IMR-90 (cell line): ENCODE measurements around the gene ACTL9. TPM values are rescaled to one million over a fixed set of nuclear protein-coding genes. Genes with fewer than 3 reads are reported as not detected.

Source experiments
- ATAC-seq: fragments of 200-7000 bp; cut with Tn5 transposase; 2 replicates; pipeline ENCODE4 v1.9.1; 2020; ENCODE audit warnings: low read depth, mild to moderate bottlenecking, moderate library complexity
- BruUV-seq: library from RNA; stranded (reverse); fragments of 400-500 nt; replicated peaks from 2 replicates; lab custom pipeline; 2021; lab: Mats Ljungman, UMichigan
- CTCF ChIA-PET: fragments of 300-600 bp; formaldehyde crosslinking; extraction: SDS; loops from one replicate; lab custom pipeline; 2021; ENCODE audit warnings: antibody characterized with exemption; lab: Yijun Ruan, JAX
- POLR2A ChIA-PET: fragments of 300-600 bp; sonication (Branson Sonifier 250); formaldehyde crosslinking; loops from one replicate; lab custom pipeline; 2022; ENCODE audit warnings: antibody characterized with exemption; ENCODE audit not compliant: unreplicated experiment; lab: Charles Lee
- DNase-seq: peaks from one replicate; pipeline ENCODE4 v3.0.0; 2013
- H2AFZ ChIP-seq: replicated peaks from 2 replicates; pipeline ENCODE3; 2013; ENCODE audit warnings: low read length, mild to moderate bottlenecking; ENCODE audit not compliant: poor library complexity
- H2AK5ac ChIP-seq: 2 replicates; pipeline ENCODE4 v1.6.1; 2013; ENCODE audit warnings: low read depth, low read length, inconsistent platforms
- H2AK9ac ChIP-seq: replicated peaks from 2 replicates; pipeline ENCODE3; 2013; ENCODE audit warnings: mild to moderate bottlenecking, low read depth, low read length, moderate library complexity; ENCODE audit not compliant: poor library complexity
- H2BK120ac ChIP-seq: 2 replicates; pipeline ENCODE4 v1.6.1; 2013; ENCODE audit warnings: low read depth, low read length, inconsistent platforms
- H2BK15ac ChIP-seq: 3 replicates; pipeline ENCODE4 v1.6.1; 2013; ENCODE audit warnings: low read depth, low read length, inconsistent platforms
- H2BK20ac ChIP-seq: 2 replicates; pipeline ENCODE4 v1.6.1; 2013; ENCODE audit warnings: low read depth, mild to moderate bottlenecking, inconsistent platforms, low read length, moderate library complexity
- H2BK5ac ChIP-seq: 2 replicates; pipeline ENCODE4 v1.6.1; 2013; ENCODE audit warnings: mild to moderate bottlenecking, low read depth, low read length, inconsistent platforms; ENCODE audit not compliant: poor library complexity, severe bottlenecking
- H3K14ac ChIP-seq: replicated peaks from 2 replicates; pipeline ENCODE4 v1.6.1; 2013; ENCODE audit warnings: low read depth, low read length, inconsistent platforms
- H3K18ac ChIP-seq: 2 replicates; pipeline ENCODE4 v1.6.1; 2013; ENCODE audit warnings: low read depth, low read length, control low read depth
- H3K23ac ChIP-seq: 2 replicates; pipeline ENCODE4 v1.6.1; 2013; ENCODE audit warnings: low read depth, low read length, inconsistent platforms
- H3K27ac ChIP-seq: 2 replicates; pipeline ENCODE4 v1.5.1; 2013; ENCODE audit warnings: mild to moderate bottlenecking, control low read depth, low read length; ENCODE audit not compliant: insufficient read depth
- H3K27me3 ChIP-seq: 2 replicates; pipeline ENCODE4 v1.6.1; 2013; ENCODE audit warnings: low read length; ENCODE audit not compliant: control insufficient read depth, insufficient read depth
- H3K36me3 ChIP-seq: 2 replicates; pipeline ENCODE4 v1.6.1; 2013; ENCODE audit warnings: low read length, mixed read lengths; ENCODE audit not compliant: control insufficient read depth, insufficient read depth
- H3K4ac ChIP-seq: 2 replicates; pipeline ENCODE4 v1.6.1; 2013; ENCODE audit warnings: low read depth, low read length, inconsistent platforms
- H3K4me1 ChIP-seq: 2 replicates; pipeline ENCODE4 v1.6.1; 2013; ENCODE audit warnings: low read length, mixed read lengths; ENCODE audit not compliant: control insufficient read depth, insufficient read depth
- H3K4me2 ChIP-seq: 2 replicates; pipeline ENCODE4 v1.6.1; 2013; ENCODE audit warnings: low read depth, mild to moderate bottlenecking, control low read depth, low read length, moderate library complexity
- H3K4me3 ChIP-seq: 2 replicates; pipeline ENCODE4 v1.5.1; 2013; ENCODE audit warnings: low read depth, mild to moderate bottlenecking, control low read depth, low read length, moderate library complexity; ENCODE audit not compliant: insufficient read depth
- H3K56ac ChIP-seq: 2 replicates; pipeline ENCODE4 v1.6.1; 2013; ENCODE audit warnings: low read length, inconsistent platforms; ENCODE audit not compliant: insufficient read depth; ENCODE audit errors: extremely low read depth
- H3K79me1 ChIP-seq, 2 experiments: 2 replicates each; pipeline ENCODE4 v1.6.1; 2013; ENCODE audit warnings: low read length in 2 of 2, inconsistent platforms in 1 of 2, low read depth in 1 of 2
- H3K9ac ChIP-seq: 2 replicates; pipeline ENCODE4 v1.6.1; 2013; ENCODE audit warnings: low read depth, low read length, control low read depth
- H3K9me1 ChIP-seq: 2 replicates; pipeline ENCODE4 v1.6.1; 2013; ENCODE audit warnings: low read length, inconsistent platforms; ENCODE audit not compliant: insufficient read depth
- H3K9me3 ChIP-seq: 2 replicates; pipeline ENCODE4 v1.6.1; 2013; ENCODE audit warnings: low read length; ENCODE audit not compliant: control insufficient read depth, insufficient read depth
- H4K20me1 ChIP-seq: 2 replicates; pipeline ENCODE4 v1.6.1; 2013; ENCODE audit warnings: low read length, inconsistent platforms; ENCODE audit not compliant: insufficient read depth
- H4K5ac ChIP-seq: 2 replicates; pipeline ENCODE4 v1.6.1; 2013; ENCODE audit warnings: mild to moderate bottlenecking, low read depth, low read length, control low read depth
- H4K8ac ChIP-seq, 2 experiments: 2 replicates each; pipeline ENCODE4 v1.6.1; 2013; ENCODE audit warnings: low read depth in 2 of 2, low read length in 2 of 2, control low read depth in 1 of 2, inconsistent platforms in 1 of 2
- H4K91ac ChIP-seq: 2 replicates; pipeline ENCODE4 v1.6.1; 2013; ENCODE audit warnings: low read depth, low read length, inconsistent platforms; ENCODE audit not compliant: insufficient read depth
- CTCF ChIP-seq: conservative IDR thresholded peaks from 2 replicates; pipeline ENCODE4 v1.5.1; 2012; ENCODE audit warnings: mild to moderate bottlenecking, low read depth, low read length, improper control_type of control experiment
- SMC3 ChIP-seq: fragments of 150-350 bp; IDR thresholded peaks from 2 replicates; pipeline ENCODE4 v1.6.1; 2016; ENCODE audit warnings: low read depth, mild to moderate bottlenecking, antibody characterized with exemption, low read length, moderate library complexity
- WGBS, 2 experiments: methylation state at CpG; one replicate each; pipeline versions ENCODE4 v1.1.5 to v1.1.7; 2013; ENCODE audit warnings: missing lambda C conversion rate in 2 of 2; ENCODE audit not compliant: insufficient read length in 1 of 2; ENCODE audit errors: extremely low coverage in 2 of 2; 5-methylcytosine and 5-hydroxymethylcytosine counted together
- dilution Hi-C: fragments of 300-500 bp; cut with HindIII; formaldehyde crosslinking; loops from one replicate; pipeline ENCODE4 v1.14.3; 2018; ENCODE audit warnings: low sequenced_read_pairs; ENCODE audit not compliant: unreplicated experiment
- in situ Hi-C: fragments of 300-500 bp; cut with MboI; formaldehyde crosslinking; loops from 3 replicates; pipeline ENCODE4 v1.14.3; 2019; ENCODE audit warnings: low sequenced_read_pairs, inconsistent platforms, mixed read lengths
- intact Hi-C: fragments of 100-400 bp; cut with micrococcal nuclease; formaldehyde crosslinking; loops from 2 replicates; pipeline ENCODE4 v1.10.0; 2022
- polyA plus RNA-seq, 3 experiments: library from polyadenylated mRNA; depleted of rRNA; stranded (reverse); fragments of >200 nt; gene quantifications; 2 replicates each; pipeline ENCODE4 v1.2.3, GENCODE V29; 2012; ENCODE audit warnings: low replicate concordance in 1 of 3
- total RNA-seq: library from RNA; depleted of rRNA; stranded (reverse); fragments of >200 nt; gene quantifications from 2 replicates; pipeline ENCODE4 v1.2.3, GENCODE V29; 2012

The ACTL9 gene
- total and polyA plus RNA-seq, 2 of the 4 experiments (the other 2 are of a cell fraction), result not detected

- Histone ChIP-seq H3K56ac (no peak overlapping the region), H2AFZ (no peak overlapping the region), H4K20me1 (no peaks in the 10 kb centered on the region), H4K5ac (no peak overlapping the region), H3K79me1 (no peaks in the 10 kb centered on the region), H3K4ac (no peak overlapping the region), H3K27me3 (no peaks in the 10 kb centered on the region), H2BK20ac (no peak overlapping the region), H3K14ac (no peak overlapping the region), H3K9me3 (peaks cover 22% of the 10 kb centered on the region), H2BK5ac (no peak overlapping the region), H4K8ac (no peak overlapping the region), H2BK120ac (no peak overlapping the region), H3K18ac (no peak overlapping the region), H4K91ac (no peak overlapping the region), H2BK15ac (no peak overlapping the region), H3K4me2 (no peak overlapping the region), H3K27ac (no peak overlapping the region), H3K23ac (no peak overlapping the region), H3K36me3 (no peaks in the 10 kb centered on the region), H3K4me3 (no peak overlapping the region), H2AK5ac (no peak overlapping the region), H2AK9ac (no peak overlapping the region), H3K9me1 (no peaks in the 10 kb centered on the region), H3K9ac (no peak overlapping the region), H3K4me1 (no peaks in the 10 kb centered on the region)
- dilution Hi-C loops (no loop called here), intact Hi-C loops (no loop called here), in situ Hi-C loops (no loop called here)
- ChIA-PET POLR2A (no interaction called here), CTCF (no interaction called here)
- no CpG with 5 or more reads among the region's 2 CpGs for WGBS, 2 experiments
- no TSS peak for BruUV-seq
- TF ChIP-seq CTCF, result no peak
- no peak for TF ChIP-seq SMC3
- DNase-seq, result no peak
- no peak for ATAC-seq
These were observed 23.4 kb upstream of the ACTL9 start for GRCh38 chr19:8722032-8722431.
